Endothelial cell of umbilical vein (primary cell): Measurements from ENCODE around the gene OR51G1. TPM values are rescaled to one million over a fixed set of nuclear protein-coding genes. Genes with fewer than 3 reads are reported as not detected.
"Not testable (repeated sequence)": the region's sequence is repeated elsewhere in the genome, so short reads cannot be mapped to it uniquely, and the experiment has no call there.

Experiments
- BruUV-seq: library from RNA; stranded (reverse); fragments of 400-500 nt; replicated peaks from 2 replicates; lab custom pipeline; 2021; lab: Mats Ljungman, UMichigan
- CTCF ChIA-PET: fragments of 300-600, 350-600 bp; sonication (Branson Sonifier 250); formaldehyde crosslinking; loops from one replicate; lab custom pipeline; 2021; ENCODE audit warnings: antibody characterized with exemption, inconsistent platforms; lab: Charles Lee
- POLR2A ChIA-PET: fragments of 300-600, 350-600 bp; sonication (Branson Sonifier 250); formaldehyde crosslinking; loops from one replicate; lab custom pipeline; 2021; ENCODE audit warnings: antibody characterized with exemption, inconsistent platforms; lab: Charles Lee
- DNase-seq: peaks from one replicate; pipeline ENCODE4 v3.0.0-alpha.2; 2011; ENCODE audit warnings: low read depth, low spot score
- FAIRE-seq: peaks from 2 replicates; lab custom pipeline; 2011; peaks lifted over from hg19 to GRCh38; lab: Jason Lieb, UNC
- H2AFZ ChIP-seq: 2 replicates; pipeline ENCODE4 v1.6.0; 2012; ENCODE audit warnings: low read depth, low read length, control low read depth, inconsistent platforms
- H3K27ac ChIP-seq: 2 replicates; pipeline ENCODE4 v1.5.1; 2011; ENCODE audit warnings: low read depth, mild to moderate bottlenecking, control low read depth, low read length, moderate library complexity; ENCODE audit not compliant: insufficient read depth
- H3K27me3 ChIP-seq, 2 experiments: 2 replicates each; pipeline versions ENCODE4 v1.6.0 to v1.6.1; 2011; ENCODE audit warnings: low read length in 2 of 2, mixed read lengths in 1 of 2; ENCODE audit not compliant: control insufficient read depth in 2 of 2, insufficient read depth in 2 of 2
- H3K36me3 ChIP-seq, 2 experiments: 2 replicates in 1 of 2; 3 replicates in 1 of 2; pipeline ENCODE4 v1.5.1; 2011; ENCODE audit warnings: low read length in 2 of 2, mild to moderate bottlenecking in 1 of 2, moderate library complexity in 1 of 2; ENCODE audit not compliant: control insufficient read depth in 2 of 2, insufficient read depth in 2 of 2; ENCODE audit errors: extremely low read depth in 1 of 2
- H3K4me1 ChIP-seq: 3 replicates; pipeline ENCODE4 v1.5.1; 2011; ENCODE audit warnings: mild to moderate bottlenecking, low read length; ENCODE audit not compliant: control insufficient read depth, insufficient read depth; ENCODE audit errors: extremely low read depth
- H3K4me2 ChIP-seq: 2 replicates; pipeline ENCODE4 v1.6.1; 2011; ENCODE audit warnings: low read length, control low read depth, mixed read lengths; ENCODE audit not compliant: insufficient read depth
- H3K4me3 ChIP-seq, 3 experiments: fragments of 200-600 bp in 1 of 3; sonication (generic), shearing (Covaris generic) in 1 of 3; replicated peaks in 1 of 3; 2 replicates each; pipeline ENCODE4 v1.5.1; 2011 to 2016; ENCODE audit warnings: control low read depth in 3 of 3, low read length in 3 of 3, mild to moderate bottlenecking in 2 of 3, inconsistent platforms in 1 of 3, low read depth in 1 of 3, moderate library complexity in 1 of 3; ENCODE audit not compliant: insufficient read depth in 1 of 3
- H3K79me2 ChIP-seq: 2 replicates; pipeline ENCODE4 v1.6.0; 2012; ENCODE audit warnings: low read length, inconsistent platforms; ENCODE audit not compliant: control insufficient read depth, insufficient read depth
- H3K9ac ChIP-seq: replicated peaks from 2 replicates; pipeline ENCODE3; 2011; ENCODE audit warnings: low read length, control low read depth; ENCODE audit not compliant: insufficient read depth; ENCODE audit errors: extremely low read depth
- H3K9me1 ChIP-seq: replicated peaks from 3 replicates; pipeline ENCODE4 v1.6.0; 2011; ENCODE audit warnings: mild to moderate bottlenecking, low read length; ENCODE audit not compliant: control insufficient read depth, insufficient read depth; ENCODE audit errors: extremely low read depth
- H3K9me3 ChIP-seq: replicated peaks from 2 replicates; pipeline ENCODE4 v1.5.1; 2012; ENCODE audit warnings: low read length, inconsistent platforms; ENCODE audit not compliant: control insufficient read depth, insufficient read depth
- H4K20me1 ChIP-seq: replicated peaks from 2 replicates; pipeline ENCODE3; 2011; ENCODE audit warnings: mild to moderate bottlenecking, low read length; ENCODE audit not compliant: control insufficient read depth, insufficient read depth; ENCODE audit errors: extremely low read depth
- CTCF ChIP-seq, 2 donors: IDR thresholded peaks; 1 replicate in 1 of 2; 2 replicates in 1 of 2; pipeline ENCODE4 v1.5.1; 2011; ENCODE audit warnings: low read length in 2 of 2, mild to moderate bottlenecking in 2 of 2, moderate library complexity in 2 of 2, control low read depth in 1 of 2, inconsistent platforms in 1 of 2, low read depth in 1 of 2; ENCODE audit not compliant: insufficient read depth in 1 of 2; ENCODE audit errors: extremely low read depth in 1 of 2
- EZH2 ChIP-seq: IDR thresholded peaks from 2 replicates; pipeline ENCODE4 v1.6.1; 2012; ENCODE audit warnings: borderline replicate concordance, low read depth, mild to moderate bottlenecking, moderate library complexity, low read length, inconsistent platforms; ENCODE audit not compliant: severe bottlenecking
- FOS ChIP-seq: IDR thresholded peaks from 2 replicates; pipeline ENCODE4 v1.6.1; 2011; ENCODE audit warnings: mild to moderate bottlenecking, low read length, moderate library complexity, borderline replicate concordance; ENCODE audit not compliant: insufficient read depth
- GATA2 ChIP-seq: IDR thresholded peaks from 2 replicates; pipeline ENCODE4 v1.7.0; 2011; ENCODE audit warnings: low read depth, mild to moderate bottlenecking, moderate library complexity, mixed read lengths, low read length; ENCODE audit not compliant: insufficient read length, insufficient read depth
- JUN ChIP-seq: IDR thresholded peaks from 2 replicates; pipeline ENCODE4 v1.6.1; 2011; ENCODE audit warnings: borderline replicate concordance, low read depth; ENCODE audit not compliant: insufficient read length, insufficient read depth
- MAX ChIP-seq: IDR thresholded peaks from 2 replicates; pipeline ENCODE4 v1.6.1; 2011; ENCODE audit not compliant: insufficient read depth, insufficient read length
- MYC ChIP-seq: IDR thresholded peaks from one replicate; pipeline ENCODE4 v1.6.1; 2011; ENCODE audit warnings: mild to moderate bottlenecking, low read depth, low read length
- POLR2A ChIP-seq: IDR thresholded peaks from 2 replicates; pipeline ENCODE4 v1.6.1; 2012; ENCODE audit warnings: low read depth, mild to moderate bottlenecking, control low read depth, low read length
- POLR2AphosphoS5 ChIP-seq: IDR thresholded peaks from 2 replicates; pipeline ENCODE4 v1.6.1; 2012; ENCODE audit warnings: low read depth, mild to moderate bottlenecking, control low read depth, low read length, moderate library complexity; ENCODE audit not compliant: insufficient read depth
- dilution Hi-C: fragments of 300-500 bp; cut with MboI; formaldehyde crosslinking; loops from one replicate; pipeline ENCODE4 v1.15.0; 2019; ENCODE audit warnings: low sequenced_read_pairs; ENCODE audit not compliant: extremely low pct_ligation_motif_present
- intact Hi-C: fragments of 100-400 bp; cut with micrococcal nuclease; formaldehyde crosslinking; loops from one replicate; pipeline ENCODE4 v1.10.0; 2022
- polyA plus RNA-seq, 4 experiments: library from polyadenylated mRNA; depleted of rRNA in 3 of 4; stranded (reverse) in 3 of 4; unstranded in 1 of 4; fragments of >200 nt; gene quantifications; 2 replicates each; pipeline versions ENCODE4 v1.2.1 to v1.2.3, GENCODE V29; 2011 to 2012; ENCODE audit warnings: missing spikeins in 1 of 4
- total RNA-seq: library from RNA; stranded (reverse); gene quantifications from 2 replicates; pipeline ENCODE4 v1.2.3, GENCODE V29; 2021

The OR51G1 gene
- total and polyA plus RNA-seq, 2 donors (not counting 3 experiments of a cell fraction or from before 2014, with no cell fraction given), result not detected

DNA sequence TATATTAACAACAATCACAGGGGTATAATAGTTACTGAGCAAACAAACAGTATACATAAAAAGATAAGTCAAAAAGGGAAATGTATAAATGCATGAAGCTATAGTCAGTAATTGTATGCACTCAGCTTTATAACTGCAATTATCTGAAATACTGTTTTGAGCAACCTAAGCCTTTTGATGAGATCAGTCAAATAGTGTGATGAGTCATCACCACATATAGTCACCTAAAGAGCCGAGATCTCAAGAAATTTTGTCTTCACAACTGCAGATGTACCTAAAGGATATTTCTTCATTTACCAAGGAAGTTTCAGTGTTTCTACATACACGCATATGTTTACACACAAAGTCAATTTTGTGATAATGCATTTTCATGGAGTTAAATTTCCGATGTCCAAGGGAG is 36.7 kb upstream of the OR51G1 start:
- no peak overlapping the region for H3K9ac ChIP-seq
- H2AFZ ChIP-seq, result no peak overlapping the region
- H3K9me1 ChIP-seq, result no peaks in the 10 kb centered on the region
- CTCF ChIA-PET, result no interaction called here
- no peaks in the 10 kb centered on the region for H3K4me1 ChIP-seq
- dilution Hi-C loops, result no loop called here
- intact Hi-C loops, result no loop called here
- BruUV-seq, result no TSS peak
- no peak overlapping the region for H3K27ac ChIP-seq
- no peaks in the 10 kb centered on the region for H3K27me3 ChIP-seq
- H3K4me2 ChIP-seq, result no peak overlapping the region
- no peaks in the 10 kb centered on the region for H3K36me3 ChIP-seq
- TF ChIP-seq JUN (peak; percentile 27), EZH2 (no peak)
- no peaks in the 10 kb centered on the region for H3K9me3 ChIP-seq
- H4K20me1 ChIP-seq, result no peaks in the 10 kb centered on the region
- H3K79me2 ChIP-seq, result no peaks in the 10 kb centered on the region
- FAIRE-seq (no peak), DNase-seq (no peak)
- H3K4me3 ChIP-seq, result no peak overlapping the region
- POLR2A ChIA-PET, result no interaction called here

DNA sequence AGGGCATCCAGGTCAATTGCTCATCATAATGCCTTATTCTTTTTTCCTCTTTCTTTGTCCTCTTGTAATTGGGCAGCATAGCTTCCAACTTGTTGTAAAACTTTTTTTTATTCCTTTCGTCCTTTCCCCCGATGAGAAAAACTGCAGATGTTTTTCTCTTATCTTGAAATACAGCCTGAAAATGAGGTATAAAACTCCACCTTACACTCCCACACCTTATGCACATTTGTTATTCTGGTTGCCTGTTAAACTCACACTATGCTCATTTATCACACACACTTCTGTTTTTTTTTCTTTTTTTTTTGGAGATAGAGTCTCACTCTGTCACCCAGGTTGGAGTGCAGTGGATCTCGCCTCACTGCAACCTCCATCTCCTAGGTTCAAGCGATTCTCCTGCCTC is 33.3 kb upstream of the OR51G1 start:
- ChIA-PET POLR2A (no interaction called here), CTCF (no interaction called here)
- Histone ChIP-seq H4K20me1 (no peaks in the 10 kb centered on the region), H3K36me3 (no peaks in the 10 kb centered on the region), H3K79me2 (no peaks in the 10 kb centered on the region), H3K4me3 (no peak overlapping the region), H3K4me2 (no peak overlapping the region), H3K9me1 (no peaks in the 10 kb centered on the region), H2AFZ (no peak overlapping the region), H3K27ac (no peak overlapping the region), H3K27me3 (no peaks in the 10 kb centered on the region), H3K9ac (no peak overlapping the region), H3K9me3 (no peaks in the 10 kb centered on the region), H3K4me1 (no peaks in the 10 kb centered on the region)
- intact Hi-C loops, result no loop called here
- dilution Hi-C loops, result no loop called here
- TF ChIP-seq POLR2A (no peak), CTCF (IDR thresholded peaks at IDR 0.05; ENCODE audit: extremely low read depth in 1 of 2, insufficient read depth in 1 of 2, low read depth in 1 of 2, low read length in 2 of 2) (no peak), MYC (no peak), EZH2 (no peak), FOS (no peak), GATA2 (no peak), MAX (no peak), POLR2AphosphoS5 (no peak), JUN (no peak)
- DNase-seq (no peak), FAIRE-seq (no peak)
- no TSS peak for BruUV-seq

GRCh38 chr11:4955613-4956012 is 31.5 kb upstream of the OR51G1 start, which contains the start of gene OR51A2:
OR51A2 (minus strand) TSS chr11:4955713; CDS start chr11:4955713, 0 bp downstream.
- H3K4me2 ChIP-seq, H3K9me3 ChIP-seq, FAIRE-seq, H3K36me3 ChIP-seq, H3K9me1 ChIP-seq, CTCF ChIA-PET, BruUV-seq, H3K27me3 ChIP-seq, H3K4me1 ChIP-seq, H2AFZ ChIP-seq, H3K79me2 ChIP-seq, H3K9ac ChIP-seq, POLR2A ChIA-PET, DNase-seq, H3K4me3 ChIP-seq, H4K20me1 ChIP-seq, dilution Hi-C loops, H3K27ac ChIP-seq: not testable (repeated sequence)
- intact Hi-C loops, result loop anchor here (1.0 kb wide), 1 partner anchor 10 kb away; no protein-coding TSS in a partner anchor
